ENCODE data around the gene DDX11.
"Not testable (repeated sequence)": the region's sequence is repeated elsewhere in the genome, so short reads cannot be mapped to it uniquely, and the experiment has no call there.

Gene DDX11

GRCh38 chr12:31122481-31122880 lies 48.8 kb downstream of the DDX11 start:
- TF ChIP-seq CTCF (IDR thresholded peaks at IDR 0.05; ENCODE audit: extremely low read depth, insufficient read depth, missing control alignments), result no peak
- in situ Hi-C loops (cut with MboI; ENCODE audit: low pct_unique_long_range_greater_than_20kb, low sequenced_read_pairs, unreplicated experiment), result loop anchor here (25.0 kb wide), 1 partner anchor 115 kb away; no protein-coding TSS in a partner anchor
- no peak for DNase-seq (ENCODE audit: low spot score)

- not testable (repeated sequence) for DNase-seq (ENCODE audit: low spot score)
- in situ Hi-C loops (cut with MboI; ENCODE audit: low pct_unique_long_range_greater_than_20kb, low sequenced_read_pairs, unreplicated experiment), result loop anchor here (25.0 kb wide), 1 partner anchor 113 kb away; no protein-coding TSS in a partner anchor
Measured at GRCh38 chr12:31124158-31124557, 50.5 kb downstream of the DDX11 start.

- DNase-seq (ENCODE audit: low spot score); in situ Hi-C loops (cut with MboI; ENCODE audit: low pct_unique_long_range_greater_than_20kb, low sequenced_read_pairs, unreplicated experiment): not testable (repeated sequence)
Measured at GRCh38 chr12:31125171-31125570, 51.5 kb downstream of the DDX11 start.

- in situ Hi-C loops (cut with MboI; ENCODE audit: low pct_unique_long_range_greater_than_20kb, low sequenced_read_pairs, unreplicated experiment); DNase-seq (ENCODE audit: low spot score): not testable (repeated sequence)
Measured at GRCh38 chr12:31127209-31127848, 53.7 kb downstream of the DDX11 start.

GRCh38 chr12:31136581-31136980 lies 62.9 kb downstream of the DDX11 start:
- in situ Hi-C loops (cut with MboI; ENCODE audit: low pct_unique_long_range_greater_than_20kb, low sequenced_read_pairs, unreplicated experiment); DNase-seq (ENCODE audit: low spot score): not testable (repeated sequence)

- DNase-seq (ENCODE audit: low spot score); in situ Hi-C loops (cut with MboI; ENCODE audit: low pct_unique_long_range_greater_than_20kb, low sequenced_read_pairs, unreplicated experiment): not testable (repeated sequence)
Measured at GRCh38 chr12:31144768-31145167, 71.1 kb downstream of the DDX11 start.

GRCh38 chr12:31145296-31145695 lies 71.6 kb downstream of the DDX11 start:
- DNase-seq (ENCODE audit: low spot score); in situ Hi-C loops (cut with MboI; ENCODE audit: low pct_unique_long_range_greater_than_20kb, low sequenced_read_pairs, unreplicated experiment): not testable (repeated sequence)

- in situ Hi-C loops (cut with MboI; ENCODE audit: low pct_unique_long_range_greater_than_20kb, low sequenced_read_pairs, unreplicated experiment); DNase-seq (ENCODE audit: low spot score): not testable (repeated sequence)
Measured at GRCh38 chr12:31147415-31147814, 73.8 kb downstream of the DDX11 start.

- in situ Hi-C loops (cut with MboI; ENCODE audit: low pct_unique_long_range_greater_than_20kb, low sequenced_read_pairs, unreplicated experiment); DNase-seq (ENCODE audit: low spot score): not testable (repeated sequence)
Measured at GRCh38 chr12:31150766-31151165, 77.1 kb downstream of the DDX11 start.

All from GM13977 (cell line).